ENCODE data around the gene TCF20.

The TCF20 gene

GRCh38 chr22:42281706-42282251 lies 11.3 kb upstream of the TCF20 start:
- DNase-seq, result no peak

- DNase-seq, result no peak
Measured at GRCh38 chr22:42281284-42281683, 10.8 kb upstream of the TCF20 start.

GRCh38 chr22:42280836-42281235 lies 10.4 kb upstream of the TCF20 start:
- DNase-seq, result no peak

- no peak for DNase-seq
Measured at GRCh38 chr22:42280140-42280539, 9.7 kb upstream of the TCF20 start.

GRCh38 chr22:42279425-42280020 lies 9.1 kb upstream of the TCF20 start:
- no peak for DNase-seq

GRCh38 chr22:42277988-42278776 lies 7.7 kb upstream of the TCF20 start:
- no peak for DNase-seq

GRCh38 chr22:42277232-42277753 lies 6.8 kb upstream of the TCF20 start:
- no peak for DNase-seq

GRCh38 chr22:42275970-42276369 lies 5.5 kb upstream of the TCF20 start:
- DNase-seq, result no peak

GRCh38 chr22:42275176-42275575 lies 4.7 kb upstream of the TCF20 start:
- DNase-seq, result no peak

GRCh38 chr22:42273855-42274451 lies 3.5 kb upstream of the TCF20 start:
- no peak for DNase-seq

- no peak for DNase-seq
Measured at GRCh38 chr22:42272431-42272999, 2.1 kb upstream of the TCF20 start.

- no peak for DNase-seq
Measured at GRCh38 chr22:42271906-42272305, 1.5 kb upstream of the TCF20 start.

- no peak for DNase-seq
Measured at GRCh38 chr22:42271191-42271813, 849 bp upstream of the TCF20 start.

- DNase-seq, result no peak
Measured at GRCh38 chr22:42270176-42270509, 310 bp downstream of the TCF20 start.

- DNase-seq, result peak; percentile 16
Measured at GRCh38 chr22:42269432-42270175, 849 bp downstream of the TCF20 start.

- DNase-seq, result no peak
Measured at GRCh38 chr22:42268852-42269410, 1.5 kb downstream of the TCF20 start.

GRCh38 chr22:42265321-42265720 lies 5.1 kb downstream of the TCF20 start:
- DNase-seq, result no peak

GRCh38 chr22:42263944-42264343 lies 6.5 kb downstream of the TCF20 start:
- no peak for DNase-seq

GRCh38 chr22:42262964-42263363 lies 7.5 kb downstream of the TCF20 start:
- no peak for DNase-seq

GRCh38 chr22:42261296-42261695 lies 9.2 kb downstream of the TCF20 start:
- no peak for DNase-seq

- no peak for DNase-seq
Measured at GRCh38 chr22:42258126-42258525, 12.3 kb downstream of the TCF20 start.

GRCh38 chr22:42257386-42257785 lies 13.1 kb downstream of the TCF20 start:
- DNase-seq, result no peak
